Neural cell (in vitro differentiated cells): Measurements from ENCODE around the gene SMCO1. TPM values are rescaled to one million over a fixed set of nuclear protein-coding genes. Genes with fewer than 3 reads are reported as not detected.
"Not testable (repeated sequence)": the region's sequence is repeated elsewhere in the genome, so short reads cannot be mapped to it uniquely, and the experiment has no call there.

ENCODE experiments used
- H2AFZ ChIP-seq: fragments of 200-600, 300-800 bp; sonication (generic), shearing (Covaris generic); 2 replicates; pipeline ENCODE4 v1.6.0; 2014; ENCODE audit warnings: low read depth, mild to moderate bottlenecking, antibody characterized with exemption, low read length, moderate library complexity
- H3F3A ChIP-seq: fragments of 200-600 bp; shearing (Covaris generic); 2 replicates; pipeline ENCODE4 v1.6.1; 2016; ENCODE audit warnings: mild to moderate bottlenecking, moderate library complexity, mixed read lengths, antibody characterized with exemption, low read length; ENCODE audit not compliant: insufficient read depth, poor library complexity, severe bottlenecking
- H3K27ac ChIP-seq: fragments of 200-600, 300-800 bp; sonication (generic), shearing (Covaris generic); 2 replicates; pipeline ENCODE4 v1.5.1; 2014; ENCODE audit warnings: mild to moderate bottlenecking, low read length, moderate library complexity
- H3K27me3 ChIP-seq: fragments of 300-800, 200-600 bp; sonication (generic), shearing (Covaris generic); 2 replicates; pipeline ENCODE4 v1.6.0; 2014; ENCODE audit warnings: mild to moderate bottlenecking, low read depth, low read length, moderate library complexity; ENCODE audit not compliant: insufficient read depth
- H3K36me3 ChIP-seq: fragments of 300-800, 200-600 bp; sonication (generic), shearing (Covaris generic); 2 replicates; pipeline ENCODE4 v1.5.1; 2014; ENCODE audit warnings: mild to moderate bottlenecking, antibody characterized with exemption, low read length, moderate library complexity; ENCODE audit not compliant: insufficient read depth
- H3K4me2 ChIP-seq: fragments of 300-800, 200-600 bp; sonication (generic), shearing (Covaris generic); 2 replicates; pipeline ENCODE4 v1.6.0; 2014; ENCODE audit warnings: mild to moderate bottlenecking, low read length
- H3K4me3 ChIP-seq: fragments of 300-800, 200-600 bp; sonication (generic), shearing (Covaris generic); 2 replicates; pipeline ENCODE4 v1.5.1; 2014; ENCODE audit warnings: mild to moderate bottlenecking, low read length, moderate library complexity
- H3K79me2 ChIP-seq: fragments of 200-600 bp; shearing (Covaris generic); replicated peaks from 2 replicates; pipeline ENCODE4 v1.6.0; 2014; ENCODE audit warnings: mild to moderate bottlenecking, low read length, moderate library complexity; ENCODE audit not compliant: insufficient read depth
- H3K9ac ChIP-seq: fragments of 300-800, 200-600 bp; sonication (generic), shearing (Covaris generic); 2 replicates; pipeline ENCODE4 v1.6.1; 2016; ENCODE audit warnings: mild to moderate bottlenecking, low read length, mixed read lengths
- H3K9me2 ChIP-seq: fragments of 200-600 bp; shearing (Covaris generic); 2 replicates; pipeline ENCODE4 v1.6.1; 2016; ENCODE audit warnings: mild to moderate bottlenecking, low read length, mixed read lengths; ENCODE audit not compliant: insufficient read depth
- H3K9me3 ChIP-seq: fragments of 200-600, 300-800 bp; sonication (generic), shearing (Covaris generic); 2 replicates; pipeline ENCODE4 v1.6.1; 2016; ENCODE audit warnings: mild to moderate bottlenecking, mixed run types, low read length, moderate library complexity, mixed read lengths
- H4K20me1 ChIP-seq: fragments of 200-600 bp; shearing (Covaris generic); 2 replicates; pipeline ENCODE4 v1.6.1; 2016; ENCODE audit warnings: mild to moderate bottlenecking, mixed run types; ENCODE audit not compliant: insufficient read depth
- CTCF ChIP-seq: fragments of 450-650 bp; IDR thresholded peaks from 2 replicates; pipeline ENCODE4 v1.5.1; 2014; ENCODE audit warnings: antibody characterized with exemption, mild to moderate bottlenecking, moderate library complexity; ENCODE audit not compliant: poor library complexity, severe bottlenecking
- EP300 ChIP-seq: fragments of 450-650 bp; conservative IDR thresholded peaks from 2 replicates; pipeline ENCODE4 v1.6.1; 2014; ENCODE audit warnings: antibody characterized with exemption, mild to moderate bottlenecking, moderate library complexity; ENCODE audit not compliant: poor library complexity, severe bottlenecking
- EZH2 ChIP-seq: fragments of 200-600, 300-800 bp; shearing (Covaris generic), sonication (generic); IDR thresholded peaks from 2 replicates; pipeline ENCODE4 v1.6.1; 2014; ENCODE audit warnings: antibody characterized with exemption, low read length, borderline replicate concordance, mild to moderate bottlenecking; ENCODE audit not compliant: insufficient read depth, poor library complexity, severe bottlenecking
- MXI1 ChIP-seq: fragments of 450-650 bp; conservative IDR thresholded peaks from 2 replicates; pipeline ENCODE4 v1.6.1; 2014; ENCODE audit warnings: antibody characterized with exemption, mild to moderate bottlenecking; ENCODE audit not compliant: poor library complexity, severe bottlenecking
- POLR2AphosphoS5 ChIP-seq: IDR thresholded peaks from 2 replicates; pipeline ENCODE4 v1.6.1; 2012
- RAD21 ChIP-seq: fragments of 450-650 bp; conservative IDR thresholded peaks from 2 replicates; pipeline ENCODE4 v1.6.1; 2014; ENCODE audit warnings: antibody characterized with exemption, mild to moderate bottlenecking, moderate library complexity
- REST ChIP-seq: IDR thresholded peaks from 2 replicates; pipeline ENCODE4 v1.6.1; 2012; ENCODE audit warnings: borderline replicate concordance
- SMC3 ChIP-seq: fragments of 450-650 bp; conservative IDR thresholded peaks from 2 replicates; pipeline ENCODE4 v1.6.1; 2014; ENCODE audit warnings: antibody characterized with exemption, mild to moderate bottlenecking, moderate library complexity; ENCODE audit not compliant: poor library complexity
- TAF1 ChIP-seq: IDR thresholded peaks from 2 replicates; pipeline ENCODE4 v1.6.1; 2012; ENCODE audit warnings: low read depth
- polyA plus RNA-seq: library from polyadenylated mRNA; depleted of rRNA; stranded (reverse); fragments of >200 nt; gene quantifications from 2 replicates; pipeline ENCODE4 v1.2.3, GENCODE V29; 2014

SMCO1 gene
- polyA plus RNA-seq, 1 donor from 2014 or later = not detected

GRCh38 chr3:196506687-196507086 lies 8.5 kb downstream of the SMCO1 start:
- Histone ChIP-seq H2AFZ (no peak overlapping the region), H4K20me1 (no peaks in the 10 kb centered on the region), H3F3A (no peaks in the 10 kb centered on the region), H3K9ac (no peak overlapping the region), H3K27me3 (no peaks in the 10 kb centered on the region), H3K79me2 (peaks cover 4% of the 10 kb centered on the region), H3K4me3 (no peak overlapping the region), H3K36me3 (no peaks in the 10 kb centered on the region), H3K9me2 (no peaks in the 10 kb centered on the region), H3K27ac (no peak overlapping the region), H3K9me3 (no peaks in the 10 kb centered on the region), H3K4me2 (no peak overlapping the region)
- TF ChIP-seq EP300 (no peak), REST (no peak), TAF1 (no peak), POLR2AphosphoS5 (no peak), EZH2 (no peak), RAD21 (no peak), SMC3 (no peak), MXI1 (no peak), CTCF (no peak)

GRCh38 chr3:196504556-196504955 lies 10.6 kb downstream of the SMCO1 start:
- Histone ChIP-seq H3K36me3 (no peaks in the 10 kb centered on the region), H3K4me2 (no peak overlapping the region), H3K27me3 (no peaks in the 10 kb centered on the region), H3K9me3 (no peaks in the 10 kb centered on the region), H3K27ac (no peak overlapping the region), H2AFZ (no peak overlapping the region), H3K79me2 (peaks cover 25% of the 10 kb centered on the region), H3K9ac (no peak overlapping the region), H4K20me1 (no peaks in the 10 kb centered on the region), H3K9me2 (no peaks in the 10 kb centered on the region), H3F3A (no peaks in the 10 kb centered on the region), H3K4me3 (no peak overlapping the region)
- no peak for TF ChIP-seq MXI1
- no peak for TF ChIP-seq EP300
- TF ChIP-seq REST = no peak
- no peak for TF ChIP-seq RAD21
- no peak for TF ChIP-seq TAF1
- TF ChIP-seq CTCF = no peak
- no peak for TF ChIP-seq POLR2AphosphoS5
- TF ChIP-seq SMC3 = no peak
- TF ChIP-seq EZH2 = no peak

GRCh38 chr3:196504077-196504398 lies 11.1 kb downstream of the SMCO1 start:
- H3K36me3 ChIP-seq, H3F3A ChIP-seq, H4K20me1 ChIP-seq, H2AFZ ChIP-seq, H3K27me3 ChIP-seq, H3K4me2 ChIP-seq, H3K9me3 ChIP-seq, H3K9me2 ChIP-seq: not testable (repeated sequence)
- H3K79me2 ChIP-seq = peaks cover 31% of the 10 kb centered on the region
- H3K9ac ChIP-seq = peak overlapping the region; percentile 80
- peak overlapping the region; percentile 66 for H3K27ac ChIP-seq
- H3K4me3 ChIP-seq = peak overlapping the region; percentile 100
